IMR-90 (cell line): ENCODE measurements around the gene PAWR. TPM values are rescaled to one million over a fixed set of nuclear protein-coding genes. Genes with fewer than 3 reads are reported as not detected.

Source experiments
- ATAC-seq: fragments of 200-7000 bp; cut with Tn5 transposase; 2 replicates; pipeline ENCODE4 v1.9.1; 2020; ENCODE audit warnings: low read depth, mild to moderate bottlenecking, moderate library complexity
- BruUV-seq: library from RNA; stranded (reverse); fragments of 400-500 nt; replicated peaks from 2 replicates; lab custom pipeline; 2021; lab: Mats Ljungman, UMichigan
- CTCF ChIA-PET: fragments of 300-600 bp; formaldehyde crosslinking; extraction: SDS; loops from one replicate; lab custom pipeline; 2021; ENCODE audit warnings: antibody characterized with exemption; lab: Yijun Ruan, JAX
- POLR2A ChIA-PET: fragments of 300-600 bp; sonication (Branson Sonifier 250); formaldehyde crosslinking; loops from one replicate; lab custom pipeline; 2022; ENCODE audit warnings: antibody characterized with exemption; ENCODE audit not compliant: unreplicated experiment; lab: Charles Lee
- DNase-seq: peaks from one replicate; pipeline ENCODE4 v3.0.0; 2013
- H2AFZ ChIP-seq: replicated peaks from 2 replicates; pipeline ENCODE3; 2013; ENCODE audit warnings: low read length, mild to moderate bottlenecking; ENCODE audit not compliant: poor library complexity
- H2AK5ac ChIP-seq: 2 replicates; pipeline ENCODE4 v1.6.1; 2013; ENCODE audit warnings: low read depth, low read length, inconsistent platforms
- H2AK9ac ChIP-seq: replicated peaks from 2 replicates; pipeline ENCODE3; 2013; ENCODE audit warnings: mild to moderate bottlenecking, low read depth, low read length, moderate library complexity; ENCODE audit not compliant: poor library complexity
- H2BK120ac ChIP-seq: 2 replicates; pipeline ENCODE4 v1.6.1; 2013; ENCODE audit warnings: low read depth, low read length, inconsistent platforms
- H2BK15ac ChIP-seq: 3 replicates; pipeline ENCODE4 v1.6.1; 2013; ENCODE audit warnings: low read depth, low read length, inconsistent platforms
- H2BK20ac ChIP-seq: 2 replicates; pipeline ENCODE4 v1.6.1; 2013; ENCODE audit warnings: low read depth, mild to moderate bottlenecking, inconsistent platforms, low read length, moderate library complexity
- H2BK5ac ChIP-seq: 2 replicates; pipeline ENCODE4 v1.6.1; 2013; ENCODE audit warnings: mild to moderate bottlenecking, low read depth, low read length, inconsistent platforms; ENCODE audit not compliant: poor library complexity, severe bottlenecking
- H3K14ac ChIP-seq: replicated peaks from 2 replicates; pipeline ENCODE4 v1.6.1; 2013; ENCODE audit warnings: low read depth, low read length, inconsistent platforms
- H3K18ac ChIP-seq: 2 replicates; pipeline ENCODE4 v1.6.1; 2013; ENCODE audit warnings: low read depth, low read length, control low read depth
- H3K23ac ChIP-seq: 2 replicates; pipeline ENCODE4 v1.6.1; 2013; ENCODE audit warnings: low read depth, low read length, inconsistent platforms
- H3K27ac ChIP-seq: 2 replicates; pipeline ENCODE4 v1.5.1; 2013; ENCODE audit warnings: mild to moderate bottlenecking, control low read depth, low read length; ENCODE audit not compliant: insufficient read depth
- H3K27me3 ChIP-seq: 2 replicates; pipeline ENCODE4 v1.6.1; 2013; ENCODE audit warnings: low read length; ENCODE audit not compliant: control insufficient read depth, insufficient read depth
- H3K36me3 ChIP-seq: 2 replicates; pipeline ENCODE4 v1.6.1; 2013; ENCODE audit warnings: low read length, mixed read lengths; ENCODE audit not compliant: control insufficient read depth, insufficient read depth
- H3K4ac ChIP-seq: 2 replicates; pipeline ENCODE4 v1.6.1; 2013; ENCODE audit warnings: low read depth, low read length, inconsistent platforms
- H3K4me1 ChIP-seq: 2 replicates; pipeline ENCODE4 v1.6.1; 2013; ENCODE audit warnings: low read length, mixed read lengths; ENCODE audit not compliant: control insufficient read depth, insufficient read depth
- H3K4me2 ChIP-seq: 2 replicates; pipeline ENCODE4 v1.6.1; 2013; ENCODE audit warnings: low read depth, mild to moderate bottlenecking, control low read depth, low read length, moderate library complexity
- H3K4me3 ChIP-seq: 2 replicates; pipeline ENCODE4 v1.5.1; 2013; ENCODE audit warnings: low read depth, mild to moderate bottlenecking, control low read depth, low read length, moderate library complexity; ENCODE audit not compliant: insufficient read depth
- H3K56ac ChIP-seq: 2 replicates; pipeline ENCODE4 v1.6.1; 2013; ENCODE audit warnings: low read length, inconsistent platforms; ENCODE audit not compliant: insufficient read depth; ENCODE audit errors: extremely low read depth
- H3K79me1 ChIP-seq, 2 experiments: 2 replicates each; pipeline ENCODE4 v1.6.1; 2013; ENCODE audit warnings: low read length in 2 of 2, inconsistent platforms in 1 of 2, low read depth in 1 of 2
- H3K9ac ChIP-seq: 2 replicates; pipeline ENCODE4 v1.6.1; 2013; ENCODE audit warnings: low read depth, low read length, control low read depth
- H3K9me1 ChIP-seq: 2 replicates; pipeline ENCODE4 v1.6.1; 2013; ENCODE audit warnings: low read length, inconsistent platforms; ENCODE audit not compliant: insufficient read depth
- H3K9me3 ChIP-seq: 2 replicates; pipeline ENCODE4 v1.6.1; 2013; ENCODE audit warnings: low read length; ENCODE audit not compliant: control insufficient read depth, insufficient read depth
- H4K20me1 ChIP-seq: 2 replicates; pipeline ENCODE4 v1.6.1; 2013; ENCODE audit warnings: low read length, inconsistent platforms; ENCODE audit not compliant: insufficient read depth
- H4K5ac ChIP-seq: 2 replicates; pipeline ENCODE4 v1.6.1; 2013; ENCODE audit warnings: mild to moderate bottlenecking, low read depth, low read length, control low read depth
- H4K8ac ChIP-seq, 2 experiments: 2 replicates each; pipeline ENCODE4 v1.6.1; 2013; ENCODE audit warnings: low read depth in 2 of 2, low read length in 2 of 2, control low read depth in 1 of 2, inconsistent platforms in 1 of 2
- H4K91ac ChIP-seq: 2 replicates; pipeline ENCODE4 v1.6.1; 2013; ENCODE audit warnings: low read depth, low read length, inconsistent platforms; ENCODE audit not compliant: insufficient read depth
- BHLHE40 ChIP-seq: fragments of 150-350 bp; IDR thresholded peaks from 2 replicates; pipeline ENCODE4 v1.6.1; 2016; ENCODE audit warnings: mild to moderate bottlenecking, low read depth, low read length
- CTCF ChIP-seq: conservative IDR thresholded peaks from 2 replicates; pipeline ENCODE4 v1.5.1; 2012; ENCODE audit warnings: mild to moderate bottlenecking, low read depth, low read length, improper control_type of control experiment
- ELK1 ChIP-seq: fragments of 150-350 bp; IDR thresholded peaks from 2 replicates; pipeline ENCODE4 v1.6.1; 2016; ENCODE audit warnings: low read depth, mild to moderate bottlenecking, low read length, moderate library complexity, borderline replicate concordance
- MAZ ChIP-seq: IDR thresholded peaks from 2 replicates; pipeline ENCODE4 v1.6.1; 2012; ENCODE audit warnings: low read depth, mild to moderate bottlenecking, low read length, improper control_type of control experiment, moderate library complexity, borderline replicate concordance
- NFE2L2 ChIP-seq: fragments of 150-350 bp; IDR thresholded peaks from 2 replicates; pipeline ENCODE4 v1.6.1; 2016; ENCODE audit warnings: low read depth, mild to moderate bottlenecking, low read length
- POLR2A ChIP-seq: IDR thresholded peaks from 2 replicates; pipeline ENCODE4 v1.6.1; 2012; ENCODE audit warnings: mild to moderate bottlenecking, low read depth, low read length
- RFX5 ChIP-seq: IDR thresholded peaks from 2 replicates; pipeline ENCODE4 v1.8.0; 2012; ENCODE audit warnings: low read depth, mild to moderate bottlenecking, low read length, moderate library complexity
- WGBS, 2 experiments: methylation state at CpG; one replicate each; pipeline versions ENCODE4 v1.1.5 to v1.1.7; 2013; ENCODE audit warnings: missing lambda C conversion rate in 2 of 2; ENCODE audit not compliant: insufficient read length in 1 of 2; ENCODE audit errors: extremely low coverage in 2 of 2; 5-methylcytosine and 5-hydroxymethylcytosine counted together
- dilution Hi-C: fragments of 300-500 bp; cut with HindIII; formaldehyde crosslinking; loops from one replicate; pipeline ENCODE4 v1.14.3; 2018; ENCODE audit warnings: low sequenced_read_pairs; ENCODE audit not compliant: unreplicated experiment
- in situ Hi-C: fragments of 300-500 bp; cut with MboI; formaldehyde crosslinking; loops from 3 replicates; pipeline ENCODE4 v1.14.3; 2019; ENCODE audit warnings: low sequenced_read_pairs, inconsistent platforms, mixed read lengths
- intact Hi-C: fragments of 100-400 bp; cut with micrococcal nuclease; formaldehyde crosslinking; loops from 2 replicates; pipeline ENCODE4 v1.10.0; 2022
- polyA plus RNA-seq, 3 experiments: library from polyadenylated mRNA; depleted of rRNA; stranded (reverse); fragments of >200 nt; gene quantifications; 2 replicates each; pipeline ENCODE4 v1.2.3, GENCODE V29; 2012; ENCODE audit warnings: low replicate concordance in 1 of 3
- total RNA-seq: library from RNA; depleted of rRNA; stranded (reverse); fragments of >200 nt; gene quantifications from 2 replicates; pipeline ENCODE4 v1.2.3, GENCODE V29; 2012

Gene PAWR
- total and polyA plus RNA-seq, 2 of the 4 experiments (the other 2 are of a cell fraction): 13.2 to 13.6 TPM

GRCh38 chr12:79547044-79547734, 143.6 kb downstream of the PAWR start:
- POLR2A ChIA-PET: no interaction called here
- Histone ChIP-seq H2BK20ac (peak overlapping the region; percentile 91), H3K4me3 (no peak overlapping the region), H3K18ac (peak overlapping the region; percentile 86), H2AK9ac (peak overlapping the region; percentile 45), H3K27me3 (no peaks in the 10 kb centered on the region), H3K79me1 (0 out of 4 replicates have a peak, but pooled peaks cover 0 to 6% of the 10 kb centered on the region in 2 experiments), H3K9me1 (peaks cover 4% of the 10 kb centered on the region; the same call in 1 of the 2 replicates), H3K23ac (peak overlapping the region; percentile 90), H2BK5ac (peak overlapping the region; percentile 95), H3K4ac (peak overlapping the region; percentile 92), H4K20me1 (no peaks in the 10 kb centered on the region), H3K14ac (peak overlapping the region; percentile 65), H3K4me2 (peak overlapping the region; percentile 43), H3K27ac (peak overlapping the region; percentile 66), H4K8ac (peak overlapping the region; percentile 14 to 86; a peak in 3 of 4 replicates), H2BK15ac (peak overlapping the region; percentile 57; the same call in 2 of the 3 replicates), H2AK5ac (peak overlapping the region; percentile 96), H3K9ac (peak overlapping the region; percentile 19; the same call in 1 of the 2 replicates), H3K4me1 (peaks cover 19% of the 10 kb centered on the region), H4K5ac (peak overlapping the region; percentile 92), H2AFZ (no peak overlapping the region), H3K9me3 (no peaks in the 10 kb centered on the region), H2BK120ac (peak overlapping the region; percentile 97), H3K36me3 (no peaks in the 10 kb centered on the region), H4K91ac (peak overlapping the region; percentile 91), H3K56ac (peak overlapping the region; percentile 79; the same call in 1 of the 2 replicates)
- BruUV-seq: no TSS peak
- DNase-seq (peak; percentile 82), ATAC-seq (peak; percentile 65)
- CTCF ChIA-PET: interaction anchor here (0.6 to 1.6 kb wide), 7 partner anchors 38 to 722 kb away, joined by 3 to 6 read pairs (median 3); no protein-coding TSS in a partner anchor
- intact Hi-C loops: loop anchor here (1.0 kb wide), 2 partner anchors 123 to 127 kb away; no protein-coding TSS in a partner anchor
- in situ Hi-C loops: loop anchor here (5.0 kb wide), 1 partner anchor 140 kb away; no protein-coding TSS in a partner anchor
- no CpG with 5 or more reads among the region's 5 CpGs for WGBS, 2 experiments
- TF ChIP-seq ELK1 (no peak), RFX5 (no peak), POLR2A (no peak), BHLHE40 (peak; percentile 86; the same call in 1 of the 2 replicates), NFE2L2 (no peak), CTCF (no peak), MAZ (no peak)
- dilution Hi-C loops: no loop called here
